ENCODE measurements around the gene CCKAR. TPM values are rescaled to one million over a fixed set of nuclear protein-coding genes. Genes with fewer than 3 reads are reported as not detected.

CCKAR gene
- total RNA-seq, 1 experiment from 2014 or later = not detected

GRCh38 chr4:26489101-26489985, 941 bp downstream of the CCKAR start (continued):
- TF ChIP-seq GRHL2 (CRISPR knock-in tag; IDR thresholded peaks at IDR 0.05; ENCODE audit: insufficient replicate concordance, severe bottlenecking) (no peak), ZNF671 (CRISPR knock-in tag; IDR thresholded peaks at IDR 0.05) (no peak), ZBTB43 (CRISPR knock-in tag; IDR thresholded peaks at IDR 0.05) (no peak), HMGXB4 (CRISPR knock-in tag; IDR thresholded peaks at IDR 0.05) (no peak), ATF1 (CRISPR knock-in tag; IDR thresholded peaks at IDR 0.05) (no peak), SMAD3 (CRISPR knock-in tag; IDR thresholded peaks at IDR 0.05; ENCODE audit: borderline replicate concordance) (no peak)
- TF ChIP-seq, protein P1, sequence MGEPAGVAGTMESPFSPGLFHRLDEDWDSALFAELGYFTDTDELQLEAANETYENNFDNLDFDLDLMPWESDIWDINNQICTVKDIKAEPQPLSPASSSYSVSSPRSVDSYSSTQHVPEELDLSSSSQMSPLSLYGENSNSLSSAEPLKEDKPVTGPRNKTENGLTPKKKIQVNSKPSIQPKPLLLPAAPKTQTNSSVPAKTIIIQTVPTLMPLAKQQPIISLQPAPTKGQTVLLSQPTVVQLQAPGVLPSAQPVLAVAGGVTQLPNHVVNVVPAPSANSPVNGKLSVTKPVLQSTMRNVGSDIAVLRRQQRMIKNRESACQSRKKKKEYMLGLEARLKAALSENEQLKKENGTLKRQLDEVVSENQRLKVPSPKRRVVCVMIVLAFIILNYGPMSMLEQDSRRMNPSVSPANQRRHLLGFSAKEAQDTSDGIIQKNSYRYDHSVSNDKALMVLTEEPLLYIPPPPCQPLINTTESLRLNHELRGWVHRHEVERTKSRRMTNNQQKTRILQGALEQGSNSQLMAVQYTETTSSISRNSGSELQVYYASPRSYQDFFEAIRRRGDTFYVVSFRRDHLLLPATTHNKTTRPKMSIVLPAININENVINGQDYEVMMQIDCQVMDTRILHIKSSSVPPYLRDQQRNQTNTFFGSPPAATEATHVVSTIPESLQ (CRISPR knock-in tag; IDR thresholded peaks at IDR 0.05) = no peak
- TF ChIP-seq, protein P2, sequence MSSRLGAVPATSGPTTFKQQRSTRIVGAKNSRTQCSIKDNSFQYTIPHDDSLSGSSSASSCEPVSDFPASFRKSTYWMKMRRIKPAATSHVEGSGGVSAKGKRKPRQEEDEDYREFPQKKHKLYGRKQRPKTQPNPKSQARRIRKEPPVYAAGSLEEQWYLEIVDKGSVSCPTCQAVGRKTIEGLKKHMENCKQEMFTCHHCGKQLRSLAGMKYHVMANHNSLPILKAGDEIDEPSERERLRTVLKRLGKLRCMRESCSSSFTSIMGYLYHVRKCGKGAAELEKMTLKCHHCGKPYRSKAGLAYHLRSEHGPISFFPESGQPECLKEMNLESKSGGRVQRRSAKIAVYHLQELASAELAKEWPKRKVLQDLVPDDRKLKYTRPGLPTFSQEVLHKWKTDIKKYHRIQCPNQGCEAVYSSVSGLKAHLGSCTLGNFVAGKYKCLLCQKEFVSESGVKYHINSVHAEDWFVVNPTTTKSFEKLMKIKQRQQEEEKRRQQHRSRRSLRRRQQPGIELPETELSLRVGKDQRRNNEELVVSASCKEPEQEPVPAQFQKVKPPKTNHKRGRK (CRISPR knock-in tag; IDR thresholded peaks at IDR 0.05; ENCODE audit: borderline replicate concordance) = no peak

- TF ChIP-seq, protein P2 (CRISPR knock-in tag; IDR thresholded peaks at IDR 0.05; ENCODE audit: borderline replicate concordance) = no peak
- TF ChIP-seq, protein P3, sequence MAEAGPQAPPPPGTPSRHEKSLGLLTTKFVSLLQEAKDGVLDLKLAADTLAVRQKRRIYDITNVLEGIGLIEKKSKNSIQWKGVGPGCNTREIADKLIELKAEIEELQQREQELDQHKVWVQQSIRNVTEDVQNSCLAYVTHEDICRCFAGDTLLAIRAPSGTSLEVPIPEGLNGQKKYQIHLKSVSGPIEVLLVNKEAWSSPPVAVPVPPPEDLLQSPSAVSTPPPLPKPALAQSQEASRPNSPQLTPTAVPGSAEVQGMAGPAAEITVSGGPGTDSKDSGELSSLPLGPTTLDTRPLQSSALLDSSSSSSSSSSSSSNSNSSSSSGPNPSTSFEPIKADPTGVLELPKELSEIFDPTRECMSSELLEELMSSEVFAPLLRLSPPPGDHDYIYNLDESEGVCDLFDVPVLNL (CRISPR knock-in tag; IDR thresholded peaks at IDR 0.05; ENCODE audit: borderline replicate concordance, low read depth) = no peak
Measured at GRCh38 chr4:26485684-26486083, 4.6 kb downstream of the CCKAR start.

DNA sequence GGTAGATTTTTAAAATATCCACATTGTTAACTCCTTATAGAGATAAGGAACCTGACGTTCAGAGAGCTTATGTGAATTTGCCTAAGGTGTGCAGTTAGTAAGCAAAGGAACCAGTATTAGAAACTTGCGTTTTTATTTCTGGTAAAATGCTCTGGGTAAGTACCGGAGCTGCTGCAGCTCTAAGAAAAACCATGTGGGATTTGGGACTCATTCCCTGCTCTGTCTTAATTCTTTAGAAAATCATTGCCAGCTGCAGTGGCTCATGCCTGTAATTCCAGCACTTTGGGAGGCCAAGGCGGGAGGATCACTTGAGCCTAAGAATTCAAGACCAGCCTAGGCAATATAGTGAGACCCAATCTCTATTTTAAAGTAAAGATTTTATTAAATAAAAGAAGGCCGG, 5.8 kb downstream of the CCKAR start:
- CTCF ChIA-PET = no interaction called here

More at GRCh38 chr4:26485684-26486083, 4.6 kb downstream of the CCKAR start:
- DNase-seq (ENCODE audit: low spot score) = no peak
- ChIA-PET POLR2A (no interaction called here), CTCF (no interaction called here)
- Mint-ChIP-seq H3K4me1 (peaks cover 5% of the 10 kb centered on the region), H3K36me3 (no peaks in the 10 kb centered on the region), H3K9me3 (peaks cover 3% of the 10 kb centered on the region; the same call in 1 of the 2 replicates), H3K27me3 (ENCODE audit: low read depth) (no peaks in the 10 kb centered on the region), H3K4me3 (no peak overlapping the region), H3K27ac (no peak overlapping the region)
- no peak for ATAC-seq

More for the DNA sequence above, 5.8 kb downstream of the CCKAR start:
- no peaks in the 10 kb centered on the region for H3K36me3 Mint-ChIP-seq
- peaks cover 3% of the 10 kb centered on the region; the same call in 1 of the 2 replicates for H3K9me3 Mint-ChIP-seq
- ATAC-seq (no peak), DNase-seq (ENCODE audit: low spot score) (no peak)
- TF ChIP-seq, protein P4, sequence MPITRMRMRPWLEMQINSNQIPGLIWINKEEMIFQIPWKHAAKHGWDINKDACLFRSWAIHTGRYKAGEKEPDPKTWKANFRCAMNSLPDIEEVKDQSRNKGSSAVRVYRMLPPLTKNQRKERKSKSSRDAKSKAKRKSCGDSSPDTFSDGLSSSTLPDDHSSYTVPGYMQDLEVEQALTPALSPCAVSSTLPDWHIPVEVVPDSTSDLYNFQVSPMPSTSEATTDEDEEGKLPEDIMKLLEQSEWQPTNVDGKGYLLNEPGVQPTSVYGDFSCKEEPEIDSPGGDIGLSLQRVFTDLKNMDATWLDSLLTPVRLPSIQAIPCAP (CRISPR knock-in tag; IDR thresholded peaks at IDR 0.05) = no peak
- TF ChIP-seq, protein P1 (CRISPR knock-in tag; IDR thresholded peaks at IDR 0.05) = no peak
- no peak for TF ChIP-seq SMAD3 (CRISPR knock-in tag; IDR thresholded peaks at IDR 0.05; ENCODE audit: borderline replicate concordance)
- no peak for TF ChIP-seq RORB (CRISPR knock-in tag; IDR thresholded peaks at IDR 0.05)
- no peaks in the 10 kb centered on the region for H3K27me3 Mint-ChIP-seq (ENCODE audit: low read depth)
- POLR2A ChIA-PET = no interaction called here
- H3K4me1 Mint-ChIP-seq = peaks cover 2% of the 10 kb centered on the region; the same call in 1 of the 2 replicates
- H3K4me3 Mint-ChIP-seq = no peak overlapping the region
- H3K27ac Mint-ChIP-seq = no peak overlapping the region
